22Rv1 (cell line): ENCODE data around the gene FUZ.

ENCODE experiments used
- H3K27ac ChIP-seq: fragments of 450-650 bp; 2 replicates; pipeline ENCODE4 v1.5.1; 2017
- ZFX ChIP-seq: fragments of 450-650 bp; IDR thresholded peaks from 2 replicates; pipeline ENCODE4 v1.6.1; 2017; ENCODE audit warnings: antibody characterized with exemption, borderline replicate concordance
- TF ChIP-seq, protein P1 (sequence below): fragments of 450-650 bp; IDR thresholded peaks from 2 replicates; pipeline ENCODE4 v1.5.1; 2017; ENCODE audit warnings: mild to moderate bottlenecking

Gene FUZ

DNA sequence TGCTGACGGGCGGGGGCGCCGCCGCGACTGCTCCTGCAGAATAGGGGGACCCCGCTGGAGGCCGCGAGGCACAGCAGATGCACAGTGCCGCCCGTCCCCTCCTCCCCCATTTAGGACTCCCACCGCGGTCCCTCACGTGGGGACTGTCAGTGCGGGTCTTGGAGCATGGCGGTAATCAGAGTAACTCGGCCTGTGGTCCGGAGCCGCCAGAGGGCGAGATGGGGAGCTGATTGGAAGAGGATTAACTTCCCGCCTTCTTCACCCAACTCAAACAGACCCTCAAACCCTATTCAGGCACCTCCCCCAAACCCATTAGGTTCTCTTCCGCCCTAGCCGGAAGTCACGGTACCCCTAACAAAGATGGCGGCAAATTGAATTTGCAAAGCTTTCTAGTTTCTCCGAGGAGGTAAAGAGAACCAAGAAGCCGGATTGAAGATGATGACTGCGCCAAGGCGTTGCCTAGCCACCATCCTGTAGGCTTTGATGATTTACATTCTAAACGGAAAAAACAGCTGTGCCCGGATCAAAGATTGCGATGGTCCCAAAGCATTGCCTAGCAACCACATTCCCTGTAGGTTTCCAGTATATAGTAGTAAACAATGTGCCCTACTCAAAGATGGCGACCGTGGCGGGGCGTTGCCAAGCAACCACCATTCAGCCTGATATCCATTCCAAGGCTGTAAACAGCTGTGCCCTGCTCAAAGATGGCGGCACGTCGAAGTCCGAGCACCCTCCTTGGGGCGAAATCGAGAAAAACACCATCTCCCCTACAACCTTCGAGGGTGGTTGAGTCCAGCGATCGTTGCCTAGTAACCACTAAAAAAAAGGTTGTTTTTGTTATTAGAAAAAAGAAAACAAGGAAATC lies at the start of gene FUZ:
FUZ (minus strand) TSS at position 296 of the 865 bp plus-strand sequence; CDS start at position 110, 186 bp downstream.
- H3K27ac ChIP-seq, result peak within 1 kb of the TSS; percentile 74
- TF ChIP-seq, protein P1, sequence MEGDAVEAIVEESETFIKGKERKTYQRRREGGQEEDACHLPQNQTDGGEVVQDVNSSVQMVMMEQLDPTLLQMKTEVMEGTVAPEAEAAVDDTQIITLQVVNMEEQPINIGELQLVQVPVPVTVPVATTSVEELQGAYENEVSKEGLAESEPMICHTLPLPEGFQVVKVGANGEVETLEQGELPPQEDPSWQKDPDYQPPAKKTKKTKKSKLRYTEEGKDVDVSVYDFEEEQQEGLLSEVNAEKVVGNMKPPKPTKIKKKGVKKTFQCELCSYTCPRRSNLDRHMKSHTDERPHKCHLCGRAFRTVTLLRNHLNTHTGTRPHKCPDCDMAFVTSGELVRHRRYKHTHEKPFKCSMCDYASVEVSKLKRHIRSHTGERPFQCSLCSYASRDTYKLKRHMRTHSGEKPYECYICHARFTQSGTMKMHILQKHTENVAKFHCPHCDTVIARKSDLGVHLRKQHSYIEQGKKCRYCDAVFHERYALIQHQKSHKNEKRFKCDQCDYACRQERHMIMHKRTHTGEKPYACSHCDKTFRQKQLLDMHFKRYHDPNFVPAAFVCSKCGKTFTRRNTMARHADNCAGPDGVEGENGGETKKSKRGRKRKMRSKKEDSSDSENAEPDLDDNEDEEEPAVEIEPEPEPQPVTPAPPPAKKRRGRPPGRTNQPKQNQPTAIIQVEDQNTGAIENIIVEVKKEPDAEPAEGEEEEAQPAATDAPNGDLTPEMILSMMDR, result no peak
- no peak for TF ChIP-seq ZFX

DNA sequence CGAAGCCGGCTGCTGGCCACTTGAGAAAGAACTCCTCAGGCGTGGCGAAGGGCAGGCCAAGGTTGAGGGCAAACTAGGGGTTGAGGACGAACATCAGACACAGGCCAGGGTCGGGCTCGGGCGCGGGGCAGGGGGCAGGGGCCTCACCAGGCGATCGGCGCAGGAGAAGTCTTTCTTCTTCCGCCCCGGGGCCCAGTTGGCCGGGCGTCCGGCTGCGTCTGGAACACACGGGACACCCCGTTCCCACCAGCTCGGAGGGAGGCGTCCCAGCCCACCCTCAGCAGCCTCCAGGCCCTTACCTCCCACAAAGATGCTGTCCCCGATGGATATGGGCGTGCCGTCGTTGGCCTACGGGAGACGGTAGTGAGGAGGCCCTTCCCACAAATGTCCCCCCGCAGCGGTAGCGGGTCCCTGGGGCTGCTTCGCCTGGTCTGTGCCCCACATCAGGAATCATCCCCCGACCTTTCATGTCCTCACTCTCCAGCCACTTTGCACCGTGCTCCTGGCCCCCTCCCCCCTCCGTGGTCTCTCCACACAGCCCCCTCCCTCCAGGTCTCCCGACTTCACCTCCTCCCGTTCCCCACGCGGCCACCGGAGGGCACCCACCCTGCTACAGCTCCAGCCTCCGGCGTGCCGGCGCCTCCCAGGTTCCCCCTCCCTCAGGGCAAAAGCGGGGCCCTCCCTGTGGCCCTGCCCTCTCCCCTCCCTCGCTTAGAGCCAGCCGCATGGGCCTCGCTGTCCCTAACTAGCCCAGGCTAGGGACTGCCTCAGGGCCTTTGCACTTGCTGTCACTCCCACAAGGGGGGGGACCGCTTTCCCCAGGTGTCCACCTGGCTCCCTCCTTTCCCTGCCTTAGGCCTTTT lies 49.5 kb upstream of the FUZ start:
- peak overlapping the region; percentile 96 for H3K27ac ChIP-seq
- TF ChIP-seq, protein P1, result peak; percentile 56
- TF ChIP-seq ZFX, result no peak

- TF ChIP-seq ZFX, result no peak
- TF ChIP-seq, protein P1, result peak; percentile 51
- peak overlapping the region; percentile 96 for H3K27ac ChIP-seq
Observed at GRCh38 chr19:49861541-49862378, 48.7 kb upstream of the FUZ start.

- peak overlapping the region; percentile 96 for H3K27ac ChIP-seq
- TF ChIP-seq ZFX, result no peak
- TF ChIP-seq, protein P1, result no peak
Observed at GRCh38 chr19:49861107-49861506, 48.0 kb upstream of the FUZ start.

DNA sequence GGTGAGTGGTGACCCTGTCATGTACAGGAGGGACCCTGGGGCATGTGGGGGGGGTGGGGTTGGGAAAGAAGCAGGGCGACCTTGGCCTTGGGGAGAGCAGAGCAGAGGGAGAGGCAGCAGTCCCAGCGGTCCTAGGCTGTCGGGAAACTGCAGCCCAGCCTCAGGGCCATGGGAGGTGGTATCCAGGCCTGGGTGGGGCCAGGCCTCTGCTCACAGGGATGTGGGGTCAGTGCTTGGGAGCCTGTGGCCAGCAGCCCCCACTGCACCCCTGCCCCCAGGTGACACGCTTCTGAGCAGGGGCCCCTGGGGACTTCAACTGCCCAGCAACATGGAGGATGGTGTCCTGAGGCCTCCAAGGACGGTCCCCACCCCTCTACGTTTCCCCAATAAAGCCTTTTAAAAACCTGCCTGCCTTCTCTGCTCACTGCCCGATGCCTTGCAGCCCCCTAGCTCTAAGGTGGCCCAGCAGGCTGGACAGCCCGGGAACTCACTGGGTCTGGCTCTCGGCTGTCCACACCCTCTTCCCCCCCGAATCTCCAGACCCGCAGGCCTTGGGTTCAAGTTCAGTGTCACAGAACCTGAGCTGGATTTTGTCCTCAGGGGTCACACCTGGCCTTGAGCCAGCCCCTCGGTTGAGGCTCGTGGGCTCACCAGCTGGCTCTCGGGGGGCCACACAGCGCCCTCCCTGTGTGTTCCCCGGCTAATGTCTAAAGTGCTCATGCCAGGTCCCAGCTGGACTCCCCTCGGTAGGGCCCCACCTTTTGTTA lies 47.4 kb upstream of the FUZ start:
- TF ChIP-seq, protein P1, result no peak
- no peak for TF ChIP-seq ZFX
- H3K27ac ChIP-seq, result peak overlapping the region; percentile 96

DNA sequence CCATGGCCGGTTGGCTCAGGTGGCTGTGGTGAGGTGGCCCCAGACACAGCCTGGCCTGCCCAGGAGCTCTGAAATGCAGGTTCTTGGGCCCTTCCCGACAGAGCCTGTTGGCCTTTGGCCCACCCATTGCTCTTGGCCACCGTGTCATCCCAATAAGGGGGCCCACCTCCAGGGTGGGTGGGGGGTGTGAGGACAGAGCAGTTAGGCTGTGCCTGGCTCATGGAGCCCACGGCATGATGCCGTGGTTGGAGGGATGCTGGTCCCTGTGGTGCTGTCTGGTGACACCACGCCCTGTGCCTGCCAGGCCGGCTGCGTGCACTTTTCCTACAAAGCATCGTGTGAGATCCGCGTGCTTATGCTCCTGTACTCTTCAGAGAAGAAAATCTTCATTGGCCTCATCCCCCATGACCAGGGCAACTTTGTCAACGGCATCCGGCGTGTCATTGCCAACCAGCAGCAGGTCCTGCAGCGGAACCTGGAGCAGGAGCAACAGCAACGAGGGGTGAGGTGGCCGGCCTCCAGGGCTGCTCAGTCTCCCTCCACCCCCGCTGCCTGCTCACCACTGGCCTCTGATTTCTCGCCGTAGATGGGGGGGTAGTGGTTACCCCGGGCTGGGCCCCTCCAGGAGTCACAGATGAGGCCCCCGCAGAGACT lies 46.7 kb upstream of the FUZ start:
- peak overlapping the region; percentile 96 for H3K27ac ChIP-seq
- TF ChIP-seq ZFX, result no peak
- TF ChIP-seq, protein P1, result no peak
